Epithelial cell of esophagus (primary cell): ENCODE data around the gene PPHLN1.
A peak's percentile ranks its signal among the peaks of the same experiment; 100 is the strongest.

Source experiments
- DNase-seq: peaks from one replicate; pipeline ENCODE4 v3.0.0; 2010; ENCODE audit warnings: low read depth
- H3K4me3 ChIP-seq: 2 replicates; pipeline ENCODE4 v1.5.1; 2011; ENCODE audit warnings: mild to moderate bottlenecking, low read length, control low read depth
- CTCF ChIP-seq: IDR thresholded peaks from 2 replicates; pipeline ENCODE4 v1.5.1; 2011; ENCODE audit warnings: low read depth, mild to moderate bottlenecking, low read length, control low read depth, inconsistent platforms; ENCODE audit not compliant: insufficient read depth; ENCODE audit errors: missing control alignments

The PPHLN1 gene

DNA sequence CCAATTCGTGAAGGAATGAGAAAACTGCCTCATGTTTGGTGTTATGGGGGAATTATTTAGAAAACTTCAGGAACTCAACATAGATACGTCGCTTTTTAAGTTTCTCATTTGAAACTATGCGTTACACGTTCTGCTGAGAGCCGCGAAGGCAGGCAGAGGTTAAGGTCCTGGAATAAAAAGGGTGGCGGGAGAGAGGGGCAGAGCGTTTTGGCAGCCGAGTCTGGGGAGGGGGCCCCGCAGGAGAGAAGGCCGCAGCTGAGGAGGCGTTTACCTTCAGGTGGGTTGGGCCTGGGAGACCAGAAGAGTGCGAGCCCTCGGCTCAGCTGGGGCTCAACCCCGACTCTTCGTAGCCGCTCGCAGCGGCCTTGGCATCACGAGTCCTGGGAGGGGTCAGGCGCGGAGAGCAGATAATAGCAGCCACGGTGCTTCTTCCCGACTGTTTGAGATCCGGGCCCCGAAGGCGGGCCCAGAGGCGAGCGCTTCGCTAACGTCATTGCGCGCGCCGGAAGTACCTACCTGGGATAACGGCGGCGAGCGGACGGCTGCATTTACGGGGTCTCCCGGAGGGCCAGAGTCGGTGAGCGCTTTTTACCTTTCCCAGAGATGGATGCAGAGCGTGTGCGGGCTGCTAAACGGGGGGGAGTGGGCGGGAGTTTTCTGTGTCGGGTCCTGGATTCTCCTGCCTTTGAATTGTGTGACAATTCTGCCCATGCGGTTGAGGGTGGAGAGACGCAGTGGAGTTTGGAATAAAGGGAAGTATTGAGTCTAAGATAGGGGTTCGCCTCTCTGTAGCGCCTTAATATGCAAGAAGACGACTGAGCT lies at the start of gene PPHLN1, which contains the start of gene ZCRB1:
PPHLN1 (plus strand) TSS at position 515 of the 822 bp plus-strand sequence. CDS start 9,736 bp downstream, outside the sequence.
ZCRB1 (minus strand) TSS at position 442 of the 822 bp plus-strand sequence. CDS start 1,992 bp downstream, outside the sequence.
- peak; percentile 85 for DNase-seq
- no peak for TF ChIP-seq CTCF
- H3K4me3 ChIP-seq = peak within 1 kb of the TSS; percentile 100

- TF ChIP-seq CTCF = no peak
- H3K4me3 ChIP-seq = no peak overlapping the region
- DNase-seq = no peak
Measured at GRCh38 chr12:42277396-42278127, 48.4 kb upstream of the PPHLN1 start.

- no peak overlapping the region for H3K4me3 ChIP-seq
- no peak for TF ChIP-seq CTCF
- no peak for DNase-seq
Measured at GRCh38 chr12:42278128-42278510, 47.8 kb upstream of the PPHLN1 start.

DNA sequence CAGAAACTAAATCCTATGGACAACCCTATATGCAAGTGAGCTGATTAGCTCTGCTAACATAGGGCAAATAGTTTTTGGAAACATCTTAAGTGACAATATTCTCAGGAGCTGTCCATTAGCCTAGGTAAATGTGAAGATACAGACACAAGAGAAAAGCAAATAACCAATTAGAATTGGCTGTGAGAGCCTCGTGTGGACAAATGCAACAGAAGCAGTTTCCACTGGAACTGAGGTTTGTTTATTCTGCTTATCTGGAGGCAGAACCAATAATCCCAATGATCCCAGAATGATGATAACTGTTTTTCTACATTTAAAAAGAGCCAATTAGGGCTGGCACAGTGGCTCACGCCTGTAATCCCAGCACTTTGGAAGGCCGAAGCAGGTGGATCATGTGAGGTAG lies 44.7 kb upstream of the PPHLN1 start:
- no peak overlapping the region for H3K4me3 ChIP-seq
- no peak for DNase-seq
- TF ChIP-seq CTCF = no peak

DNA sequence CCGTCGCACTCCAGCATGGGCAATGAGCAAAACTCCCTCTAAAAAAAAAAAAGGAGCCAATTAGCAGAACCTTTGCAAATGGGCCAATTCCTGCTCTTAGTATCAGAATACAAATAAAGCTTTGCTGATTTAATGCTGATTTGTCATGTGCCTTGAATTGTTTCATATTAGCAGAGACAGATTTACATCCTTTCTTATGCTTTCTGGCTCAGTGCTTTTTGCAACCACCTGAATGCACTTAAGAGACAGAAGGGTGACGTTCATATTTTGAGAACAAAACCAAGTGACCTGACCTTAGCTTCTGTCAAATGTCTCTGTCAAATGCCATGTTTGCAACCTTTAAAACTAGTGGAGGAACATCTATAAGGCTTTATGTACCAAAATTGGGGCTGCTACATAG lies 44.1 kb upstream of the PPHLN1 start:
- no peak for TF ChIP-seq CTCF
- DNase-seq = no peak
- H3K4me3 ChIP-seq = no peak overlapping the region

DNA sequence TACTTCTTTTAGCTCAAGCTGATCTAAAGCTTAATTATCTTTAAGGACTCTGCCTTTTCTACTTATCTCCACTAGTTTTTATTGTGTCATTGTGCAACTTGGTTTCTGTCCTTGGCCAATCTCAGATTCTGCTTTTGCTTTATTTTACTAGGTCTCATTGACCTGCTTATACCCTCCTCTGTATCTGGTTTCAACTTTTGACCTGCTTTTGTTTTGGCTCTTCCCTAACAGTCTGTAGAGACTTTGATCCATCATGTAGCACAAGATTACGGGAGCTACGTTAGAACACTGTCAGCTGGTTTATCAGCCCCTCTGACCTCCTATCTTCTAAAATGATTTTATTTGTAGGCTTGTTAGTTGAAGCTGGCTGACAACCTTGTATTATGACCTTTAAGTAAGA lies 43.7 kb upstream of the PPHLN1 start:
- no peak for DNase-seq
- TF ChIP-seq CTCF = no peak
- no peak overlapping the region for H3K4me3 ChIP-seq
